GM03348 (cell line): ENCODE results near the gene ZWILCH.
"Not testable (repeated sequence)": the region's sequence is repeated elsewhere in the genome, so short reads cannot be mapped to it uniquely, and the experiment has no call there.

ENCODE experiments used
- DNase-seq: peaks from one replicate; pipeline ENCODE4 v3.0.0; 2012; ENCODE audit warnings: low spot score

The ZWILCH gene

GRCh38 chr15:66586155-66586976 lies 81.2 kb downstream of the ZWILCH start:
- DNase-seq = no peak

- DNase-seq = no peak
These were observed 81.9 kb downstream of the ZWILCH start for GRCh38 chr15:66587020-66587419.

GRCh38 chr15:66587749-66588148 lies 82.6 kb downstream of the ZWILCH start:
- DNase-seq = no peak

GRCh38 chr15:66588537-66588936 lies 83.4 kb downstream of the ZWILCH start:
- no peak for DNase-seq

GRCh38 chr15:66588971-66589370 lies 83.8 kb downstream of the ZWILCH start:
- no peak for DNase-seq

- DNase-seq = not testable (repeated sequence)
These were observed 84.3 kb downstream of the ZWILCH start for GRCh38 chr15:66589429-66589828.

GRCh38 chr15:66590435-66590834 lies 85.3 kb downstream of the ZWILCH start:
- DNase-seq = no peak

GRCh38 chr15:66591322-66591862 lies 86.3 kb downstream of the ZWILCH start:
- DNase-seq = no peak

GRCh38 chr15:66592505-66593218 lies 87.5 kb downstream of the ZWILCH start:
- DNase-seq = no peak

GRCh38 chr15:66593219-66593780 lies 88.2 kb downstream of the ZWILCH start:
- no peak for DNase-seq

- DNase-seq = no peak
These were observed 89.2 kb downstream of the ZWILCH start for GRCh38 chr15:66594344-66594743.

GRCh38 chr15:66594836-66595235 lies 89.7 kb downstream of the ZWILCH start:
- DNase-seq = no peak

- DNase-seq = no peak
These were observed 90.2 kb downstream of the ZWILCH start for GRCh38 chr15:66595332-66595731.

GRCh38 chr15:66595931-66596545 lies 90.9 kb downstream of the ZWILCH start:
- no peak for DNase-seq

- no peak for DNase-seq
These were observed 93.1 kb downstream of the ZWILCH start for GRCh38 chr15:66598095-66598815.
